Astrocyte (in vitro differentiated cells and primary cell): ENCODE results near the gene ATP10A. TPM values are rescaled to one million over a fixed set of nuclear protein-coding genes. Genes with fewer than 3 reads are reported as not detected.

Experiments
- DNase-seq: peaks from one replicate; pipeline ENCODE4 v3.0.0-alpha.2; 2010; ENCODE audit warnings: low read depth
- FAIRE-seq: peaks from 2 replicates; lab custom pipeline; 2011; peaks lifted over from hg19 to GRCh38; lab: Jason Lieb, UNC
- H2AFZ ChIP-seq: 2 replicates; pipeline ENCODE4 v1.6.0; 2012; ENCODE audit warnings: low read depth, low read length, inconsistent platforms
- H3K27ac ChIP-seq: 2 replicates; pipeline ENCODE4 v1.5.1; 2011; ENCODE audit warnings: low read depth, low read length, inconsistent platforms
- H3K27me3 ChIP-seq: 2 replicates; pipeline ENCODE4 v1.6.0; 2011; ENCODE audit warnings: low read length, inconsistent platforms; ENCODE audit not compliant: insufficient read depth
- H3K36me3 ChIP-seq: 2 replicates; pipeline ENCODE4 v1.5.1; 2011; ENCODE audit warnings: low read length, inconsistent platforms; ENCODE audit not compliant: insufficient read depth
- H3K4me1 ChIP-seq: 2 replicates; pipeline ENCODE4 v1.5.1; 2011; ENCODE audit warnings: low read length, inconsistent platforms; ENCODE audit not compliant: insufficient read depth
- H3K4me2 ChIP-seq: 2 replicates; pipeline ENCODE4 v1.6.0; 2012; ENCODE audit warnings: low read length, inconsistent platforms
- H3K4me3 ChIP-seq: 2 replicates; pipeline ENCODE4 v1.5.1; 2011; ENCODE audit warnings: low read depth, mild to moderate bottlenecking, low read length, inconsistent platforms; ENCODE audit not compliant: insufficient read depth
- H3K79me2 ChIP-seq: 2 replicates; pipeline ENCODE4 v1.6.0; 2012; ENCODE audit warnings: mild to moderate bottlenecking, low read length, inconsistent platforms; ENCODE audit not compliant: insufficient read depth
- H3K9ac ChIP-seq: 2 replicates; pipeline ENCODE4 v1.6.0; 2012; ENCODE audit warnings: mild to moderate bottlenecking, low read length, inconsistent platforms
- H3K9me3 ChIP-seq: 2 replicates; pipeline ENCODE4 v1.5.1; 2012; ENCODE audit warnings: low read depth, mild to moderate bottlenecking, low read length, inconsistent platforms; ENCODE audit not compliant: insufficient read depth
- H4K20me1 ChIP-seq: 2 replicates; pipeline ENCODE4 v1.6.0; 2012; ENCODE audit warnings: low read length, inconsistent platforms; ENCODE audit not compliant: insufficient read depth
- H3K27ac Mint-ChIP-seq: one replicate; pipeline ENCODE4 v1.8.0; 2021; ENCODE audit warnings: mild to moderate bottlenecking, mixed read lengths; ENCODE audit not compliant: unreplicated experiment
- H3K27me3 Mint-ChIP-seq: one replicate; pipeline ENCODE4 v1.8.0; 2021; ENCODE audit warnings: low read depth, mixed read lengths; ENCODE audit not compliant: unreplicated experiment
- H3K36me3 Mint-ChIP-seq: one replicate; pipeline ENCODE4 v1.8.0; 2021; ENCODE audit warnings: low read depth, mixed read lengths; ENCODE audit not compliant: unreplicated experiment
- H3K4me1 Mint-ChIP-seq: one replicate; pipeline ENCODE4 v1.8.0; 2021; ENCODE audit warnings: low read depth, mixed read lengths; ENCODE audit not compliant: unreplicated experiment
- H3K4me3 Mint-ChIP-seq: one replicate; pipeline ENCODE4 v1.8.0; 2021; ENCODE audit warnings: mild to moderate bottlenecking, moderate library complexity, mixed read lengths; ENCODE audit not compliant: unreplicated experiment
- H3K9me3 Mint-ChIP-seq: one replicate; pipeline ENCODE4 v1.8.0; 2021; ENCODE audit warnings: mild to moderate bottlenecking, mixed read lengths; ENCODE audit not compliant: unreplicated experiment
- CTCF ChIP-seq: IDR thresholded peaks from 2 replicates; pipeline ENCODE4 v1.5.1; 2011; ENCODE audit warnings: low read depth, mild to moderate bottlenecking, inconsistent platforms, low read length, moderate library complexity; ENCODE audit not compliant: insufficient read depth
- EZH2 ChIP-seq: IDR thresholded peaks from 2 replicates; pipeline ENCODE4 v1.6.1; 2012; ENCODE audit warnings: mild to moderate bottlenecking, low read length, inconsistent platforms; ENCODE audit not compliant: insufficient read depth
- total RNA-seq: library from RNA; stranded (reverse); gene quantifications from 2 replicates; pipeline ENCODE4 v1.2.1, GENCODE V29; 2021

Gene ATP10A
- total RNA-seq, 1 donor from 2014 or later, result 21.1 TPM

GRCh38 chr15:25738171-25738965 lies 124.8 kb downstream of the ATP10A start:
- FAIRE-seq, result no peak
- H3K9me3 Mint-ChIP-seq, result no peaks in the 10 kb centered on the region
- Histone ChIP-seq H3K4me2 (no peak overlapping the region), H3K9me3 (no peaks in the 10 kb centered on the region), H3K4me1 (peaks cover 12% of the 10 kb centered on the region), H3K36me3 (no peaks in the 10 kb centered on the region), H3K4me3 (no peak overlapping the region), H3K27ac (no peak overlapping the region), H3K9ac (no peak overlapping the region), H3K27me3 (no peaks in the 10 kb centered on the region), H3K79me2 (no peaks in the 10 kb centered on the region), H4K20me1 (peaks cover 17% of the 10 kb centered on the region), H2AFZ (no peak overlapping the region)
- peaks cover 11% of the 10 kb centered on the region for H3K36me3 Mint-ChIP-seq
- TF ChIP-seq EZH2 (no peak), CTCF (no peak)
- no peaks in the 10 kb centered on the region for H3K27me3 Mint-ChIP-seq
- H3K4me1 Mint-ChIP-seq, result peaks cover 23% of the 10 kb centered on the region
- H3K27ac Mint-ChIP-seq, result no peak overlapping the region
- DNase-seq, result peak; percentile 6
- H3K4me3 Mint-ChIP-seq, result no peak overlapping the region

GRCh38 chr15:25737218-25737643 lies 125.9 kb downstream of the ATP10A start:
- Histone ChIP-seq H3K4me1 (peaks cover 12% of the 10 kb centered on the region), H2AFZ (no peak overlapping the region), H3K27me3 (no peaks in the 10 kb centered on the region), H3K9me3 (no peaks in the 10 kb centered on the region), H3K36me3 (no peaks in the 10 kb centered on the region), H3K27ac (no peak overlapping the region), H3K4me3 (no peak overlapping the region), H4K20me1 (peaks cover 12% of the 10 kb centered on the region), H3K4me2 (peak overlapping the region; percentile 53), H3K9ac (no peak overlapping the region), H3K79me2 (no peaks in the 10 kb centered on the region)
- Mint-ChIP-seq H3K36me3 (peaks cover 12% of the 10 kb centered on the region), H3K27ac (no peak overlapping the region), H3K4me1 (peaks cover 23% of the 10 kb centered on the region), H3K9me3 (no peaks in the 10 kb centered on the region), H3K4me3 (no peak overlapping the region), H3K27me3 (peaks cover 2% of the 10 kb centered on the region)
- FAIRE-seq (peak; percentile 39), DNase-seq (peak; percentile 29)
- TF ChIP-seq CTCF (no peak), EZH2 (no peak)

GRCh38 chr15:25736461-25736860 lies 126.7 kb downstream of the ATP10A start:
- FAIRE-seq, result no peak
- Histone ChIP-seq H3K79me2 (no peaks in the 10 kb centered on the region), H3K9ac (no peak overlapping the region), H4K20me1 (peaks cover 12% of the 10 kb centered on the region), H3K4me3 (no peak overlapping the region), H3K36me3 (no peaks in the 10 kb centered on the region), H3K4me1 (peaks cover 12% of the 10 kb centered on the region), H3K27ac (no peak overlapping the region), H3K9me3 (no peaks in the 10 kb centered on the region), H3K27me3 (no peaks in the 10 kb centered on the region), H2AFZ (no peak overlapping the region), H3K4me2 (peak overlapping the region; percentile 53)
- H3K9me3 Mint-ChIP-seq, result no peaks in the 10 kb centered on the region
- H3K4me3 Mint-ChIP-seq, result no peak overlapping the region
- peaks cover 26% of the 10 kb centered on the region for H3K4me1 Mint-ChIP-seq
- H3K27ac Mint-ChIP-seq, result no peak overlapping the region
- H3K27me3 Mint-ChIP-seq, result peaks cover 2% of the 10 kb centered on the region
- peak; percentile 46 for DNase-seq
- H3K36me3 Mint-ChIP-seq, result peaks cover 13% of the 10 kb centered on the region
- TF ChIP-seq EZH2 (no peak), CTCF (no peak)
